Activated T-helper 1 cell treated with anti-CD3 and anti-CD28 coated beads, Interleukin-12 subunit alpha, Interleukin-12 subunit beta, Interleukin-2, Interleukin-4 antibody, amounts not matched to agents 30 ng/mL and 10 ng/mL and 1 ng/mL, durations not matched to agents 14 hours and 24 hours and 36 hours (primary cell): ENCODE data around the gene B3GNT9. TPM values are rescaled to one million over a fixed set of nuclear protein-coding genes. Genes with fewer than 3 reads are reported as not detected.

ENCODE experiments used
- DNase-seq: peaks from one replicate; pipeline ENCODE4 v3.0.0; 2021; ENCODE audit warnings: low spot score
- H3K27ac Mint-ChIP-seq: one replicate; pipeline ENCODE4 v1.8.0; 2021; ENCODE audit warnings: mild to moderate bottlenecking, mixed read lengths
- H3K27me3 Mint-ChIP-seq: one replicate; pipeline ENCODE4 v1.8.0; 2022; ENCODE audit warnings: mild to moderate bottlenecking, moderate library complexity, mixed read lengths; ENCODE audit not compliant: insufficient read depth
- H3K36me3 Mint-ChIP-seq: one replicate; pipeline ENCODE4 v1.8.0; 2021; ENCODE audit warnings: low read depth, mixed read lengths
- H3K4me1 Mint-ChIP-seq: one replicate; pipeline ENCODE4 v1.8.0; 2021; ENCODE audit warnings: low read depth, mixed read lengths
- H3K4me3 Mint-ChIP-seq: one replicate; pipeline ENCODE4 v1.8.0; 2021; ENCODE audit warnings: mild to moderate bottlenecking, moderate library complexity, mixed read lengths
- H3K9me3 Mint-ChIP-seq: one replicate; pipeline ENCODE4 v1.8.0; 2021; ENCODE audit warnings: mixed read lengths
- intact Hi-C: fragments of 100-400 bp; cut with micrococcal nuclease; formaldehyde crosslinking; loops from one replicate; pipeline ENCODE4 v1.15.1; 2024
- total RNA-seq: library from RNA; stranded (reverse); gene quantifications from 2 replicates; pipeline ENCODE4 v1.2.3, GENCODE V29; 2022

B3GNT9 gene
- total RNA-seq, 1 donor from 2014 or later = 6.2 TPM

- Mint-ChIP-seq H3K4me1 (peaks cover 29% of the 10 kb centered on the region), H3K36me3 (peaks cover 28% of the 10 kb centered on the region), H3K9me3 (no peaks in the 10 kb centered on the region), H3K27me3 (no peaks in the 10 kb centered on the region), H3K27ac (no peak overlapping the region), H3K4me3 (peak overlapping the region; percentile 59)
- intact Hi-C loops = loop anchor here (2.0 kb wide), 1 partner anchor 41 kb away; the partner anchor contains the start of gene PHAF1
- DNase-seq = no peak
Measured at GRCh38 chr16:67149276-67150046, 1.3 kb downstream of the B3GNT9 start.

GRCh38 chr16:67148656-67149275, 2.0 kb downstream of the B3GNT9 start:
- peaks cover 33% of the 10 kb centered on the region for H3K36me3 Mint-ChIP-seq
- peaks cover 24% of the 10 kb centered on the region for H3K4me1 Mint-ChIP-seq
- H3K27me3 Mint-ChIP-seq = no peaks in the 10 kb centered on the region
- DNase-seq = no peak
- H3K9me3 Mint-ChIP-seq = no peaks in the 10 kb centered on the region
- H3K4me3 Mint-ChIP-seq = peak overlapping the region; percentile 62
- peak overlapping the region; percentile 12 for H3K27ac Mint-ChIP-seq
- intact Hi-C loops = no loop called here

GRCh38 chr16:67148221-67148620, 2.6 kb downstream of the B3GNT9 start:
- Mint-ChIP-seq H3K27me3 (no peaks in the 10 kb centered on the region), H3K36me3 (peaks cover 35% of the 10 kb centered on the region), H3K4me1 (peaks cover 19% of the 10 kb centered on the region), H3K9me3 (no peaks in the 10 kb centered on the region), H3K4me3 (peak overlapping the region; percentile 62), H3K27ac (no peak overlapping the region)
- no peak for DNase-seq
- intact Hi-C loops = no loop called here

GRCh38 chr16:67147437-67148140, 3.2 kb downstream of the B3GNT9 start:
- peak overlapping the region; percentile 34 for H3K27ac Mint-ChIP-seq

GRCh38 chr16:67146523-67147357, 4.1 kb downstream of the B3GNT9 start:
- Mint-ChIP-seq H3K36me3 (peaks cover 33% of the 10 kb centered on the region), H3K4me3 (no peak overlapping the region), H3K27ac (no peak overlapping the region), H3K9me3 (no peaks in the 10 kb centered on the region), H3K4me1 (peaks cover 7% of the 10 kb centered on the region), H3K27me3 (no peaks in the 10 kb centered on the region)
- DNase-seq = no peak
- intact Hi-C loops = no loop called here

More at GRCh38 chr16:67147437-67148140, 3.2 kb downstream of the B3GNT9 start:
- Mint-ChIP-seq H3K27me3 (no peaks in the 10 kb centered on the region), H3K4me1 (peaks cover 13% of the 10 kb centered on the region), H3K4me3 (no peak overlapping the region), H3K36me3 (peaks cover 34% of the 10 kb centered on the region), H3K9me3 (no peaks in the 10 kb centered on the region)
- intact Hi-C loops = no loop called here
- DNase-seq = no peak

GRCh38 chr16:67145746-67146145, 5.1 kb downstream of the B3GNT9 start:
- H3K4me3 Mint-ChIP-seq = no peak overlapping the region
- no peak for DNase-seq
- no peaks in the 10 kb centered on the region for H3K4me1 Mint-ChIP-seq
- H3K27ac Mint-ChIP-seq = no peak overlapping the region
- no peaks in the 10 kb centered on the region for H3K27me3 Mint-ChIP-seq
- intact Hi-C loops = no loop called here
- H3K36me3 Mint-ChIP-seq = peaks cover 38% of the 10 kb centered on the region
- no peaks in the 10 kb centered on the region for H3K9me3 Mint-ChIP-seq

GRCh38 chr16:67144943-67145342, 5.9 kb downstream of the B3GNT9 start:
- peak overlapping the region; percentile 2 for H3K27ac Mint-ChIP-seq
- intact Hi-C loops = no loop called here
- H3K27me3 Mint-ChIP-seq = no peaks in the 10 kb centered on the region
- peaks cover 45% of the 10 kb centered on the region for H3K36me3 Mint-ChIP-seq
- no peak overlapping the region for H3K4me3 Mint-ChIP-seq
- no peaks in the 10 kb centered on the region for H3K9me3 Mint-ChIP-seq
- H3K4me1 Mint-ChIP-seq = no peaks in the 10 kb centered on the region
- no peak for DNase-seq

- Mint-ChIP-seq H3K9me3 (no peaks in the 10 kb centered on the region), H3K4me3 (no peak overlapping the region), H3K27ac (no peak overlapping the region), H3K27me3 (no peaks in the 10 kb centered on the region), H3K4me1 (no peaks in the 10 kb centered on the region), H3K36me3 (peaks cover 34% of the 10 kb centered on the region)
- DNase-seq = no peak
- intact Hi-C loops = no loop called here
Measured at GRCh38 chr16:67142342-67142741, 8.5 kb downstream of the B3GNT9 start.

GRCh38 chr16:67141391-67141790, 9.4 kb downstream of the B3GNT9 start:
- Mint-ChIP-seq H3K27me3 (no peaks in the 10 kb centered on the region), H3K36me3 (peaks cover 34% of the 10 kb centered on the region), H3K9me3 (no peaks in the 10 kb centered on the region), H3K4me1 (no peaks in the 10 kb centered on the region), H3K4me3 (no peak overlapping the region), H3K27ac (no peak overlapping the region)
- DNase-seq = no peak
- intact Hi-C loops = no loop called here

GRCh38 chr16:67137605-67138004, 13.2 kb downstream of the B3GNT9 start:
- Mint-ChIP-seq H3K4me1 (no peaks in the 10 kb centered on the region), H3K4me3 (no peak overlapping the region), H3K27ac (no peak overlapping the region), H3K36me3 (peaks cover 29% of the 10 kb centered on the region), H3K9me3 (no peaks in the 10 kb centered on the region), H3K27me3 (no peaks in the 10 kb centered on the region)
- DNase-seq = no peak
- intact Hi-C loops = no loop called here

- no peak overlapping the region for H3K4me3 Mint-ChIP-seq
- no peak for DNase-seq
- no peaks in the 10 kb centered on the region for H3K9me3 Mint-ChIP-seq
- no peaks in the 10 kb centered on the region for H3K27me3 Mint-ChIP-seq
- peaks cover 5% of the 10 kb centered on the region for H3K4me1 Mint-ChIP-seq
- intact Hi-C loops = no loop called here
- H3K36me3 Mint-ChIP-seq = peaks cover 23% of the 10 kb centered on the region
- no peak overlapping the region for H3K27ac Mint-ChIP-seq
Measured at GRCh38 chr16:67129422-67129821, 21.4 kb downstream of the B3GNT9 start.

- Mint-ChIP-seq H3K36me3 (peaks cover 23% of the 10 kb centered on the region), H3K4me1 (peaks cover 5% of the 10 kb centered on the region), H3K27ac (no peak overlapping the region), H3K27me3 (no peaks in the 10 kb centered on the region), H3K4me3 (no peak overlapping the region), H3K9me3 (no peaks in the 10 kb centered on the region)
- intact Hi-C loops = no loop called here
- no peak for DNase-seq
Measured at GRCh38 chr16:67128887-67129286, 21.9 kb downstream of the B3GNT9 start.
